ENCODE measurements around the gene TCF12.

TCF12 gene

DNA sequence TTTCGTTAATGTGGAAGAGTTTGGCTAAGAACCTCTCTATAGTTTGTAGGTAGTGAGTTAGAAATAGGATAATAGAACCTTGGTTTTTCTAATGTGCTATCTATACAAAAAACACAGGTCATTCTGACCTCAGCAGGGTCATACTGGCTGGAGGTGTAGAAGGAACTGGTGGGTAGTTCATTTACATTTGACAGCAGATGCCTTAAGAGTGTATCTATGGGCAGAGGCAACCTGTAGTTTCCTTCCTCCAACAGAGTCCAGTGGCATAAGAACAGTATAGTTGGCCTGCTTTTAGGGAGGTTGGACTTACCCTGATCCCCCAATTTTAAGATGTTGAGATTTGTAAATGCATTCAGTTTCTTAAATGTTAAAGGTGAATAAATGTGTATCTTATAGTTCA is 152.2 kb downstream of the TCF12 start:
- no peak for DNase-seq (ENCODE audit: low spot score)
- no peak overlapping the region for H2BK5ac ChIP-seq (ENCODE audit: low read length)
- no peaks in the 10 kb centered on the region for H3K79me1 ChIP-seq (ENCODE audit: low read depth, low read length)
- no peak overlapping the region for H3K9ac ChIP-seq (ENCODE audit: low read depth, low read length, poor library complexity)
- no peak overlapping the region for H3K27ac ChIP-seq (replicated peaks; ENCODE audit: low read length)
- H4K8ac ChIP-seq (ENCODE audit: low read depth, low read length), result no peak overlapping the region
- H3K4me3 ChIP-seq (ENCODE audit: low read length in 2 of 2), result no peak overlapping the region
- H3K14ac ChIP-seq (ENCODE audit: low read length), result no peak overlapping the region
- H3K18ac ChIP-seq (ENCODE audit: low read length), result no peak overlapping the region
- no peak overlapping the region for H2BK15ac ChIP-seq (ENCODE audit: low read length)
- peaks cover 0 to 6% of the 10 kb centered on the region in 2 donors for H3K4me1 ChIP-seq (ENCODE audit: control insufficient read depth in 2 of 2, insufficient read depth in 1 of 2, low read depth in 1 of 2, low read length in 2 of 2)
- no peak overlapping the region for H2BK120ac ChIP-seq (ENCODE audit: low read depth, low read length)
- WGBS, 2 donors (ENCODE audit: extremely low coverage in 2 of 2, insufficient read length in 2 of 2, insufficient replicate concordance in 1 of 2), result no CpG with 5 or more reads among the region's 1 CpG
- H3K27me3 ChIP-seq (ENCODE audit: control insufficient read depth in 3 of 3, insufficient read depth in 3 of 3, low read depth in 1 of 3, low read length in 3 of 3), result no peaks in the 10 kb centered on the region
- H2AFZ ChIP-seq (ENCODE audit: low read length), result no peak overlapping the region
- H3K9me3 ChIP-seq (replicated peaks in 1 of 2; ENCODE audit: control insufficient read depth in 2 of 2, insufficient read depth in 1 of 2, low read depth in 1 of 2, low read length in 2 of 2), result no peaks in the 10 kb centered on the region
- no peak overlapping the region for H2AK5ac ChIP-seq (ENCODE audit: low read depth, low read length)
- no peak overlapping the region for H3K4me2 ChIP-seq (ENCODE audit: insufficient read depth, low read length, poor library complexity, severe bottlenecking)
- H2BK12ac ChIP-seq (ENCODE audit: low read length), result no peak overlapping the region
- H3K23ac ChIP-seq (ENCODE audit: low read depth, low read length, poor library complexity), result no peak overlapping the region
- H4K91ac ChIP-seq (ENCODE audit: low read depth, low read length, poor library complexity), result no peak overlapping the region
- peaks cover 2 to 9% of the 10 kb centered on the region in 2 donors for H3K36me3 ChIP-seq (replicated peaks in 1 of 2; ENCODE audit: control insufficient read depth in 2 of 2, insufficient read depth in 2 of 2, low read length in 2 of 2)
- H3K4ac ChIP-seq (ENCODE audit: low read length), result no peak overlapping the region

DNA sequence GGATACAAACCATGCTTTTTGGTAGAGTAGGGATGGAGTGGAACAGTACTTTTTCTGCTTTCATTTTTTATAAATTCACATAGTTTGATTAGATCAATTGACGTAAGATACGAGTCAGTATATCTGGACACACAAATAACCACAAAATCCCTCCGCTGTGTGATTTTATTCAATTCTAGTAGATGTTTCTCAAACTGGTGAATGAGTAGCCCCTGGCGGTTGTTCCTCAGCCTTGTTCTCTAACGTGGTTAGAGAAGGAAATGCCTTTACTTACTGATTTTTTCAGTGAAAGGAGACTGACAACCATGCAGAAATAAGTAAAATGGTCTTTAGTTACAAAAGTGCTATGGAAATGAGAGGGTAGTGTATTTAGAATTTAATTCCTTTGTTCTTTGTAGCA is 161.0 kb downstream of the TCF12 start:
- WGBS, 2 donors (ENCODE audit: extremely low coverage in 2 of 2, insufficient read length in 2 of 2, insufficient replicate concordance in 1 of 2), result no CpG with 5 or more reads among the region's 5 CpGs
- H3K27ac ChIP-seq (replicated peaks; ENCODE audit: low read length), result no peak overlapping the region

DNA sequence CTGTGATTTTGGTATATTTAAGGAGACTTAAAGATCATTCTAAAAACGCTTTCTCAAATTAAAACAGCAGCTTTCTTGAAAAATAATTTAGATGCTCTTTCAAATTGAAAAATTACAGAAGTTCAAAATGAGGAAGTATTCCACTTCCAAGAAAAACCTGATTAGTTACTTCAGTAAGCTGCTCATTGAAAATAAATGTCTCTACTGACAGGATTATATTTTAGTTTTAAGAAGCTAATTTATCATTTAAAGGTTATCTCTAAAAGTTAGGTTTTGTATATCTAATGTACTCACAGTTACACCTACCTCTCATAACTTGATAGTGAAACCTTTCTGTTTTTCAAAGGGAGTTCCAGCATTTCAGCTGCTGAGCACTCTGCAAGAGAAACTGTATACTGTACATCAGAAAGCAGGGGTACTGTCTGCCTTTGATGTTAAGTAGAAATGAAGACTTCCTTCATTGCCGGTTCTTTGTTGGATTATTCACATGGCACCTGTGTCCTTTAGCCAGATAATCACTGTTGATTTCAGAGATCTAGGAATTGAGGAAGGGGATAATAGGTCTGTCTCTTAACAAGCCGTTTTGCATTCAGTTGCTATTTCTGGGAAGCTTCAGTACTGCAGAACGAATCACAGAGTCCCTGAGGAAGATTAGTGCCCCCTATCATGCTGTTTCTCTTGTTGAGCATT is 161.6 kb downstream of the TCF12 start:
- Histone ChIP-seq H3K23ac (ENCODE audit: low read depth, low read length, poor library complexity) (no peak overlapping the region), H3K4me3 (ENCODE audit: low read length in 2 of 2) (no peak overlapping the region), H2BK12ac (ENCODE audit: low read length) (no peak overlapping the region), H2BK15ac (ENCODE audit: low read length) (no peak overlapping the region), H3K9ac (ENCODE audit: low read depth, low read length, poor library complexity) (no peak overlapping the region), H3K4me2 (ENCODE audit: insufficient read depth, low read length, poor library complexity, severe bottlenecking) (no peak overlapping the region), H2BK120ac (ENCODE audit: low read depth, low read length) (no peak overlapping the region), H3K4ac (ENCODE audit: low read length) (no peak overlapping the region), H3K79me1 (ENCODE audit: low read depth, low read length) (no peaks in the 10 kb centered on the region), H3K9me3 (replicated peaks in 1 of 2; ENCODE audit: control insufficient read depth in 2 of 2, insufficient read depth in 1 of 2, low read depth in 1 of 2, low read length in 2 of 2) (no peaks in the 10 kb centered on the region), H3K14ac (ENCODE audit: low read length) (no peak overlapping the region), H2AK5ac (ENCODE audit: low read depth, low read length) (no peak overlapping the region), H4K91ac (ENCODE audit: low read depth, low read length, poor library complexity) (no peak overlapping the region), H3K27ac (replicated peaks; ENCODE audit: low read length) (no peak overlapping the region), H3K18ac (ENCODE audit: low read length) (no peak overlapping the region), H3K4me1 (ENCODE audit: control insufficient read depth in 2 of 2, insufficient read depth in 1 of 2, low read depth in 1 of 2, low read length in 2 of 2) (peaks cover 4% of the 10 kb centered on the region in 2 donors), H2AFZ (ENCODE audit: low read length) (no peak overlapping the region), H3K36me3 (replicated peaks in 1 of 2; ENCODE audit: control insufficient read depth in 2 of 2, insufficient read depth in 2 of 2, low read length in 2 of 2) (no peaks in the 10 kb centered on the region), H3K27me3 (ENCODE audit: control insufficient read depth in 3 of 3, insufficient read depth in 3 of 3, low read depth in 1 of 3, low read length in 3 of 3) (no peaks in the 10 kb centered on the region), H4K8ac (ENCODE audit: low read depth, low read length) (no peak overlapping the region), H2BK5ac (ENCODE audit: low read length) (no peak overlapping the region)
- DNase-seq (ENCODE audit: low spot score), result no peak
- WGBS, 2 donors (ENCODE audit: extremely low coverage in 2 of 2, insufficient read length in 2 of 2, insufficient replicate concordance in 1 of 2), result no CpG with 5 or more reads among the region's 4 CpGs

More for the DNA sequence above, 161.0 kb downstream of the TCF12 start:
- H3K9me3 ChIP-seq (replicated peaks in 1 of 2; ENCODE audit: control insufficient read depth in 2 of 2, insufficient read depth in 1 of 2, low read depth in 1 of 2, low read length in 2 of 2), result no peaks in the 10 kb centered on the region
- H3K9ac ChIP-seq (ENCODE audit: low read depth, low read length, poor library complexity), result no peak overlapping the region
- H3K79me1 ChIP-seq (ENCODE audit: low read depth, low read length), result no peaks in the 10 kb centered on the region
- no peak overlapping the region for H4K91ac ChIP-seq (ENCODE audit: low read depth, low read length, poor library complexity)
- no peak overlapping the region for H3K14ac ChIP-seq (ENCODE audit: low read length)
- H2BK12ac ChIP-seq (ENCODE audit: low read length), result no peak overlapping the region
- no peak overlapping the region for H2BK120ac ChIP-seq (ENCODE audit: low read depth, low read length)
- H2BK15ac ChIP-seq (ENCODE audit: low read length), result no peak overlapping the region
- peaks cover 0 to under 1% of the 10 kb centered on the region in 2 donors for H3K36me3 ChIP-seq (replicated peaks in 1 of 2; ENCODE audit: control insufficient read depth in 2 of 2, insufficient read depth in 2 of 2, low read length in 2 of 2)
- H3K27me3 ChIP-seq (ENCODE audit: control insufficient read depth in 3 of 3, insufficient read depth in 3 of 3, low read depth in 1 of 3, low read length in 3 of 3), result no peaks in the 10 kb centered on the region
- H3K23ac ChIP-seq (ENCODE audit: low read depth, low read length, poor library complexity), result no peak overlapping the region
- no peak overlapping the region for H4K8ac ChIP-seq (ENCODE audit: low read depth, low read length)
- H3K4me1 ChIP-seq (ENCODE audit: control insufficient read depth in 2 of 2, insufficient read depth in 1 of 2, low read depth in 1 of 2, low read length in 2 of 2), result peaks cover 4% of the 10 kb centered on the region in 2 donors
- H2AK5ac ChIP-seq (ENCODE audit: low read depth, low read length), result no peak overlapping the region
- H3K4me2 ChIP-seq (ENCODE audit: insufficient read depth, low read length, poor library complexity, severe bottlenecking), result no peak overlapping the region
- H3K18ac ChIP-seq (ENCODE audit: low read length), result no peak overlapping the region
- H3K4ac ChIP-seq (ENCODE audit: low read length), result no peak overlapping the region
- H3K4me3 ChIP-seq (ENCODE audit: low read length in 2 of 2), result no peak overlapping the region
- H2BK5ac ChIP-seq (ENCODE audit: low read length), result no peak overlapping the region
- H2AFZ ChIP-seq (ENCODE audit: low read length), result no peak overlapping the region
- no peak for DNase-seq (ENCODE audit: low spot score)

DNA sequence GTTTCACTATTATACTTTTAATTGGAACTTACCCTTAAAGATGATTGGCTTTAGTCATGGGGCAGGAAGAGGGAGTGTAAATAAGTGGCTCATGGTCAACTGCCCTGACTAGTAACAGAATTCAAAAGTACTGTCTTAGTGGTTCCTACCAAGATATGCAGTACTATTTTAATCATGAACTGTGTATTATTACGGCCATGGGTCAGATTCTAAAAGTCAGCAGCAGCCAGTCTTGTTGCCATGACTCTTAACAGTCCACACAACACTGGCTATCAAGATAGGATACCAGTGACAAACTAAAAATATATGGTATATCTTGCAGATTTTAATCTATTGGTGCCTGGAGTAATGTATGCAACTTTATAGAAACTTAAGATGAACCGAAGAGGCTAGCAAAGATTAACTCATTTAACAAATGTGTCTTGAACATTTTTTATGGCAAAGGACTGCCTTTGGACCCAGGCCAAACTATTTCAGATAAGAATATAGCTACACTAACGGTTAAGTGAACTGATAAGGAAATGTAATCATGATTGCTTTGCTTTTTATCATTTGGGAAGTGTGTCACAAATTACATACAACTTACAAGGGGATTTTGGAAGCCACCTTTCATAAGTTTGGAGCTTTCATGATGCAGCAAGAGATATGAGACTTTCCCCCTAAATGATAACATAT is 163.7 kb downstream of the TCF12 start:
- H3K27me3 ChIP-seq (ENCODE audit: control insufficient read depth in 3 of 3, insufficient read depth in 3 of 3, low read depth in 1 of 3, low read length in 3 of 3), result no peaks in the 10 kb centered on the region
- no peak overlapping the region for H3K23ac ChIP-seq (ENCODE audit: low read depth, low read length, poor library complexity)
- no CpG with 5 or more reads among the region's 3 CpGs for WGBS, 2 donors (ENCODE audit: extremely low coverage in 2 of 2, insufficient read length in 2 of 2, insufficient replicate concordance in 1 of 2)
- peaks cover 4% of the 10 kb centered on the region in 2 donors for H3K4me1 ChIP-seq (ENCODE audit: control insufficient read depth in 2 of 2, insufficient read depth in 1 of 2, low read depth in 1 of 2, low read length in 2 of 2)
- no peak overlapping the region for H2BK12ac ChIP-seq (ENCODE audit: low read length)
- no peak for DNase-seq (ENCODE audit: low spot score)
- no peak overlapping the region for H2BK15ac ChIP-seq (ENCODE audit: low read length)
- no peak overlapping the region for H2AFZ ChIP-seq (ENCODE audit: low read length)
- no peaks in the 10 kb centered on the region for H3K36me3 ChIP-seq (replicated peaks in 1 of 2; ENCODE audit: control insufficient read depth in 2 of 2, insufficient read depth in 2 of 2, low read length in 2 of 2)
- H4K91ac ChIP-seq (ENCODE audit: low read depth, low read length, poor library complexity), result no peak overlapping the region
- no peak overlapping the region for H4K8ac ChIP-seq (ENCODE audit: low read depth, low read length)
- no peak overlapping the region for H3K18ac ChIP-seq (ENCODE audit: low read length)
- H2AK5ac ChIP-seq (ENCODE audit: low read depth, low read length), result no peak overlapping the region
- H3K27ac ChIP-seq (replicated peaks; ENCODE audit: low read length), result no peak overlapping the region
- H3K4me3 ChIP-seq (ENCODE audit: low read length in 2 of 2), result no peak overlapping the region
- H3K14ac ChIP-seq (ENCODE audit: low read length), result no peak overlapping the region
- H3K9me3 ChIP-seq (replicated peaks in 1 of 2; ENCODE audit: control insufficient read depth in 2 of 2, insufficient read depth in 1 of 2, low read depth in 1 of 2, low read length in 2 of 2), result no peaks in the 10 kb centered on the region
- no peak overlapping the region for H2BK120ac ChIP-seq (ENCODE audit: low read depth, low read length)
- H3K4ac ChIP-seq (ENCODE audit: low read length), result no peak overlapping the region
- H2BK5ac ChIP-seq (ENCODE audit: low read length), result no peak overlapping the region
- H3K79me1 ChIP-seq (ENCODE audit: low read depth, low read length), result no peaks in the 10 kb centered on the region
- H3K9ac ChIP-seq (ENCODE audit: low read depth, low read length, poor library complexity), result no peak overlapping the region
- H3K4me2 ChIP-seq (ENCODE audit: insufficient read depth, low read length, poor library complexity, severe bottlenecking), result no peak overlapping the region

Measured in neuronal stem cell (in vitro differentiated cells).